Endodermal cell (in vitro differentiated cells): ENCODE results near the gene LATS2. TPM values are rescaled to one million over a fixed set of nuclear protein-coding genes. Genes with fewer than 3 reads are reported as not detected.

ENCODE experiments used
- DNase-seq: peaks from one replicate; pipeline ENCODE4 v3.0.0-alpha.2; 2017
- H3K27ac ChIP-seq: 2 replicates; pipeline ENCODE4 v1.5.1; 2013; ENCODE audit warnings: mild to moderate bottlenecking, low read depth, low read length, moderate library complexity
- H3K27me3 ChIP-seq: 2 replicates; pipeline ENCODE4 v1.6.1; 2013; ENCODE audit warnings: mild to moderate bottlenecking, low read length, moderate library complexity; ENCODE audit not compliant: insufficient read depth, control insufficient read depth, poor library complexity, severe bottlenecking
- H3K36me3 ChIP-seq: 2 replicates; pipeline ENCODE4 v1.7.0; 2013; ENCODE audit warnings: mild to moderate bottlenecking, low read length, moderate library complexity; ENCODE audit not compliant: control insufficient read depth, insufficient read depth
- H3K4me1 ChIP-seq: one replicate; pipeline ENCODE4 v1.7.0; 2013; ENCODE audit warnings: low read length; ENCODE audit not compliant: control insufficient read depth, insufficient read depth
- H3K4me3 ChIP-seq: 2 replicates; pipeline ENCODE4 v1.5.1; 2013; ENCODE audit warnings: mild to moderate bottlenecking, low read length, moderate library complexity
- H3K9ac ChIP-seq: 2 replicates; pipeline ENCODE4 v1.6.1; 2013; ENCODE audit warnings: mild to moderate bottlenecking, low read length, moderate library complexity; ENCODE audit not compliant: poor library complexity, severe bottlenecking; ENCODE audit errors: extremely low read depth
- H3K9me3 ChIP-seq: 2 replicates; pipeline ENCODE4 v1.6.1; 2013; ENCODE audit warnings: mild to moderate bottlenecking, low read length, moderate library complexity; ENCODE audit not compliant: control insufficient read depth
- H3K27ac Mint-ChIP-seq: 2 replicates; pipeline ENCODE4 v1.8.0; 2020; ENCODE audit warnings: mixed read lengths
- H3K27me3 Mint-ChIP-seq: 2 replicates; pipeline ENCODE4 v1.8.0; 2021; ENCODE audit warnings: mild to moderate bottlenecking, mixed read lengths; ENCODE audit not compliant: insufficient read depth
- H3K36me3 Mint-ChIP-seq: 2 replicates; pipeline ENCODE4 v1.8.0; 2020; ENCODE audit warnings: low read depth, mixed read lengths
- H3K4me1 Mint-ChIP-seq: 2 replicates; pipeline ENCODE4 v1.8.0; 2020; ENCODE audit warnings: mixed read lengths
- H3K4me3 Mint-ChIP-seq: 2 replicates; pipeline ENCODE4 v1.8.0; 2020; ENCODE audit warnings: mild to moderate bottlenecking, moderate library complexity, mixed read lengths
- H3K9me3 Mint-ChIP-seq: 2 replicates; pipeline ENCODE4 v1.8.0; 2020; ENCODE audit warnings: mild to moderate bottlenecking, mixed read lengths
- WGBS, 2 experiments: methylation state at CpG; one replicate each; pipeline versions ENCODE4 v1.1.5 to v1.1.7; 2013; ENCODE audit warnings: missing lambda C conversion rate in 2 of 2, mixed read lengths in 1 of 2; ENCODE audit not compliant: insufficient coverage in 1 of 2, insufficient read length in 1 of 2; 5-methylcytosine and 5-hydroxymethylcytosine counted together
- total RNA-seq, 2 donors: library from RNA; stranded (reverse); fragmentation: NEBNext Ultra II Directional in 1 of 2; extraction: Animal tissue kit (Norgen Biotek cat#: 25700) in 1 of 2; gene quantifications; 2 replicates in 1 of 2; 3 replicates in 1 of 2; pipeline ENCODE4 v1.2.1, GENCODE V29; 2021
- TF ChIP-seq, protein P1 (sequence below): fragments of 200-600 bp; sonication (generic); conservative IDR thresholded peaks from 2 replicates; pipeline ENCODE4 v1.5.0; 2021; ENCODE audit warnings: antibody characterized with exemption, mild to moderate bottlenecking

The LATS2 gene
- total RNA-seq, 2 donors from 2014 or later = 26.2 to 35.4 TPM

DNA sequence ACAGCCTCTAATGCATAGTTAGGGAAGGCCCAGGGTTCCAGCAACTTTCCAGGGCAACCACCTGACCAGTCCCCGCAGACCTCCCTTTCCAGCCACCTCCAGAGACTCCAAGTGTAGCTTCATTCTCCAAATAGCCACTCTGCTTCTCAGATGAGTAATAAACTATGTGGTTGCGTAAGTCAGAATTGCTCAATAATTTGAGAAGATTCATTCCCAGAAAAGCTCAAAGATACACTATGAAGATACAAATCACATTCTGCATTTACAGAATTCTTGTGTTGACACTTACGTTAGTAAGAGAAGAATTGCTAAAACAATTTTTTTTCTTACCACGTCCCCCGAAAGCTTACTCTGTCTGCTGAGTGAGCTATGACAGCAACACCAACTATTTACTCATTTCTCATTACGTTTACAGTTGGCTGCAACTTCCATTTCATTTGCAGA lies 8.2 kb upstream of the LATS2 start:
- no peak overlapping the region for H3K9ac ChIP-seq
- no peaks in the 10 kb centered on the region for H3K36me3 ChIP-seq
- no peak overlapping the region for H3K4me3 ChIP-seq
- no peaks in the 10 kb centered on the region for H3K4me1 ChIP-seq
- Mint-ChIP-seq H3K36me3 (no peaks in the 10 kb centered on the region), H3K27ac (no peak overlapping the region), H3K4me1 (peaks cover 2% of the 10 kb centered on the region), H3K4me3 (no peak overlapping the region), H3K27me3 (peaks cover 12% of the 10 kb centered on the region), H3K9me3 (no peaks in the 10 kb centered on the region)
- WGBS, 2 experiments = 87 to 91% methylated on average over 4 to 6 of the region's 6 CpGs
- no peak overlapping the region for H3K27ac ChIP-seq
- no peaks in the 10 kb centered on the region for H3K27me3 ChIP-seq
- TF ChIP-seq, protein P1, sequence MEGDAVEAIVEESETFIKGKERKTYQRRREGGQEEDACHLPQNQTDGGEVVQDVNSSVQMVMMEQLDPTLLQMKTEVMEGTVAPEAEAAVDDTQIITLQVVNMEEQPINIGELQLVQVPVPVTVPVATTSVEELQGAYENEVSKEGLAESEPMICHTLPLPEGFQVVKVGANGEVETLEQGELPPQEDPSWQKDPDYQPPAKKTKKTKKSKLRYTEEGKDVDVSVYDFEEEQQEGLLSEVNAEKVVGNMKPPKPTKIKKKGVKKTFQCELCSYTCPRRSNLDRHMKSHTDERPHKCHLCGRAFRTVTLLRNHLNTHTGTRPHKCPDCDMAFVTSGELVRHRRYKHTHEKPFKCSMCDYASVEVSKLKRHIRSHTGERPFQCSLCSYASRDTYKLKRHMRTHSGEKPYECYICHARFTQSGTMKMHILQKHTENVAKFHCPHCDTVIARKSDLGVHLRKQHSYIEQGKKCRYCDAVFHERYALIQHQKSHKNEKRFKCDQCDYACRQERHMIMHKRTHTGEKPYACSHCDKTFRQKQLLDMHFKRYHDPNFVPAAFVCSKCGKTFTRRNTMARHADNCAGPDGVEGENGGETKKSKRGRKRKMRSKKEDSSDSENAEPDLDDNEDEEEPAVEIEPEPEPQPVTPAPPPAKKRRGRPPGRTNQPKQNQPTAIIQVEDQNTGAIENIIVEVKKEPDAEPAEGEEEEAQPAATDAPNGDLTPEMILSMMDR = no peak
- no peaks in the 10 kb centered on the region for H3K9me3 ChIP-seq
- no peak for DNase-seq

DNA sequence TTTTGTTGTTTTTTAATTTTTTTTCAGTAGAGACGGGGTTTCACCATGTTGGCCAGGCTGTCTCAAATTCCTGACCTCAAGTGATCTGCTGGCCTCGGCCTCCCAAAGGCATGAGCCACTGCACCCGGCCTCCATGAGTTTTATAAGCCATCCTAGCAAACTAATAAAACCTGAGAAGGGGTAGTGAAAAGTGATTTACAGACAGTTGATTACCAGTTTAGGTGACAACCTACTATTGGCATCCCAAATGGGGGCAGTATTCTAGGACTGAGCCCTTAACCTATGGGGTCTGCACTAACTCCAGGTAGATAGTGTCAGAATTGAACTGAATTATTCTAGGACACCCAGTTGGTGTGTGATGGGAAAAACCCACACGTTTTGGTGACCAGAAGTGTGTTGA lies 6.5 kb upstream of the LATS2 start:
- H3K36me3 Mint-ChIP-seq = no peaks in the 10 kb centered on the region
- no peak for DNase-seq
- no peaks in the 10 kb centered on the region for H3K27me3 ChIP-seq
- H3K4me3 Mint-ChIP-seq = no peak overlapping the region
- H3K9me3 Mint-ChIP-seq = no peaks in the 10 kb centered on the region
- H3K27ac ChIP-seq = no peak overlapping the region
- no peaks in the 10 kb centered on the region for H3K4me1 Mint-ChIP-seq
- H3K9ac ChIP-seq = no peak overlapping the region
- H3K36me3 ChIP-seq = no peaks in the 10 kb centered on the region
- WGBS, 2 experiments = 86 to 90% methylated on average over 2 to 4 of the region's 4 CpGs
- H3K9me3 ChIP-seq = no peaks in the 10 kb centered on the region
- no peaks in the 10 kb centered on the region for H3K4me1 ChIP-seq
- TF ChIP-seq, protein P1 = no peak
- no peak overlapping the region for H3K27ac Mint-ChIP-seq
- H3K4me3 ChIP-seq = no peak overlapping the region
- peaks cover 1% of the 10 kb centered on the region for H3K27me3 Mint-ChIP-seq

DNA sequence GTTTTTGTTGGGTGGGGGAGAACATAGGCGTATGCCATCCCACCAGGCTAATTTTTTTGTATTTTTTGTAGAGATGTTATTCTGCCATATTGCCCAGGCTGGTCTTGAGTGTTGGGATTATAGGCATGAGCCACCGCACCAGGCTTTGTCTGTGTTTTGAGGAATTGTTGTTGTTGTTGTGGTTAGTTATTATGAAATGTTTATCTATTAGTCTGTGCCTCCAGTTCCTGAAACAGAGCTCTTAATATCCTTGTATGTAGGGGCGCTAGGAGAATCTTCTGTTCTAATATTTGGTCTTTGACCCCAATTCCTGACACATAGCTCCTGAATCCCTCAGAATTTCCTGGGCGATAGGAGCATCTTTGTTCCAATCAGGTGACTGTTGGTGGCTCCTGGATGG lies 5.6 kb upstream of the LATS2 start:
- H3K27ac ChIP-seq = no peak overlapping the region
- no peak for DNase-seq
- peaks cover 1% of the 10 kb centered on the region for H3K27me3 Mint-ChIP-seq
- TF ChIP-seq, protein P1 = no peak
- H3K4me1 Mint-ChIP-seq = peaks cover 3% of the 10 kb centered on the region
- H3K4me3 Mint-ChIP-seq = no peak overlapping the region
- H3K9me3 ChIP-seq = no peaks in the 10 kb centered on the region
- H3K4me3 ChIP-seq = no peak overlapping the region
- H3K36me3 ChIP-seq = no peaks in the 10 kb centered on the region
- no peaks in the 10 kb centered on the region for H3K27me3 ChIP-seq
- H3K4me1 ChIP-seq = no peaks in the 10 kb centered on the region
- H3K9ac ChIP-seq = no peak overlapping the region
- H3K27ac Mint-ChIP-seq = no peak overlapping the region
- 92% methylated on average over 4 of the region's 4 CpGs; no CpG with 5 or more reads in 1 of the 2 experiments for WGBS, 2 experiments
- no peaks in the 10 kb centered on the region for H3K36me3 Mint-ChIP-seq
- H3K9me3 Mint-ChIP-seq = no peaks in the 10 kb centered on the region
